ENCODE results near the gene UBAC2.
"Not testable (repeated sequence)": the region's sequence is repeated elsewhere in the genome, so short reads cannot be mapped to it uniquely, and the experiment has no call there.

The UBAC2 gene

DNA sequence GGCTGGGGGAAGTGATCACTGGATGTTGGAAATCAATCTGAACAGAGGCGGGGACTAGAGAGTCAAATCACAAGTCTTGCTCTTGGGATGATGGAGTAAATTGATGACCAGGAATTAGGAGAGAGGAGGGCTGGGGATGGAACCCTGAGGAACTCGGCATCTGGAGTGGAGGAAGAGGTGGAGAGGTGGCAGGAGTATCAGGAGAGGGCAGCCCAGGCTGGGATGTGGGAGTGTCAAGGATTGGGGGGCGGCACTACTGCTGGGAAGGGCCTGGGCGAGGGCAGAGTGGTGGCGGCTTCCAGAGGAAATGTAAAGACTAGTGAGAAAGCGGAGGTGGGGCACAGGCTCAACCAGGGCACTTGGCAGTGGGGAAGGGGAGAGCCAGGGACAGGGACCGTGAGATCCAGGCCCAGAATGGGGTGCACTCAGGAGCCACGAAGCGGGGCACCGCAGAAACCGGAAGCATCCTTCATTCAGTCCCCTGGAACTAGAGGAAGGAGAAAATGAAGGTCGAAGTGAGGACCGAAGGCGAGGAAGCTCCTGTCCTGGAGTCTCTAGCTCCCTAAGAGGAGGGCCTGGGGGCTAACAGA, 187.8 kb downstream of the UBAC2 start:
- Histone ChIP-seq H3K4me1 (ENCODE audit: control insufficient read depth, insufficient read depth, low read length) (no peaks in the 10 kb centered on the region), H3K36me3 (ENCODE audit: control insufficient read depth, insufficient read depth, low read length) (no peaks in the 10 kb centered on the region), H3K27me3 (ENCODE audit: control insufficient read depth, insufficient read depth, low read length) (no peaks in the 10 kb centered on the region), H3K9me3 (ENCODE audit: control insufficient read depth, low read length) (no peaks in the 10 kb centered on the region), H3K4me3 (ENCODE audit: low read length) (no peak overlapping the region), H3K9ac (ENCODE audit: low read length) (no peak overlapping the region)

DNA sequence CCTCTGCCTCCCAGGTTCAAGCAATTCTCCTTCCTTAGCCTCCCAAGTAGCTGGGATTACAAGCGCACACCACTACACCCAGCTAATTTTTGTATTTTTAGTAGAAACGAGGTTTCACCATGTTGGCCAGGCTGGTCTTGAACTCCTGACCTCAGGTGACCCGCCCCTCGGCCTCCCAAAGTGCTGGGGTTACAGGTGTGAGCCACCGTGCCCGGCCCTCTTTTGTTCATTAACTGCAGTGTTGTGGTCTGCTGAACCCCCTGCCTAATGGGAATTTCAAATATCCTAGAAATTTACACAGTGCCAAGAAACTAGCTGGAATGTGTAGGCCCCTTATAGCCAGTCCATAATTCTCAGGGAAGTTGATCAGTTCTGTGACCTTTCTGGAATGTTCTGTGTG, 188.4 kb downstream of the UBAC2 start:
- not testable (repeated sequence) for H3K4me3 ChIP-seq (ENCODE audit: low read length); H3K36me3 ChIP-seq (ENCODE audit: control insufficient read depth, insufficient read depth, low read length); H3K9me3 ChIP-seq (ENCODE audit: control insufficient read depth, low read length); H3K9ac ChIP-seq (ENCODE audit: low read length); H3K27me3 ChIP-seq (ENCODE audit: control insufficient read depth, insufficient read depth, low read length); H3K4me1 ChIP-seq (ENCODE audit: control insufficient read depth, insufficient read depth, low read length)

DNA sequence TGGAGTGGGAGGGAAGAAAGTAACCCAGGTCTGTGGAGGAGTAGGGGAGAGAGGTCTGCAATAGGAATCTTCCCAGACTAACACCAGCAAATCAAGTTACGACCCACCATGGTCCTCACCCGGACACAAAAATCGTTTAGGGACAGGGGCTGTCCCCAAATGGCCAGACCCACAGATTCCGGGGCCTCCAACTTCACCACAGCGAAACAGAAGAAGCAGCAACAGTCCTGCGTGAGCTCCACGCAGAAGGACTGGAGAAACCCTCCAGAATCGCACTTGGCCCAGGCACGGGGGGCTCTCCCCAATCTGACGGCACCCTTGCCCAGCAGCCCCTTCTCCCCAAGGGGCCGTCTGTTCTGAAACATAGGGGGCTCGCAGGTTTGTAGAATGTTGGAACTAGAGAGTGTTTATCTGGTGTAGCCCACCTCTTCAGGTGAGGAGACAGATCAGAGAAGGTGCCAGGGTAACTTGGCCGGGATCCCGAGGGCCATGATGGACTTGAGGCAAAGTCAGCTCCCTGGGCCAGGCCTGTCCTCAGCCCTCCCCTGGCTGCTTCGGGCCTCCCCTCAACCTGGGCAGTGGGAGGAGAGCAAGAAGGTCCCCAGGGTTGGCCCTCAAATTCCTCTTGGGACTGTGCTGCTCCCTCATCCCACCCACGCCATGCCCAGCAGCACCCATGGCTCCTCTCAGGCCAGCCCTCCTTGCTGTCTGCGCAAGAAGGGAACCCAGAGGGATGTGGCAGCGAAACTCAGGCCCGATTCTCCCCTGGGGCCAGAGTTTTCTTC, 189.1 kb downstream of the UBAC2 start:
- no peak overlapping the region for H3K9ac ChIP-seq (ENCODE audit: low read length)
- no peaks in the 10 kb centered on the region for H3K4me1 ChIP-seq (ENCODE audit: control insufficient read depth, insufficient read depth, low read length)
- no peaks in the 10 kb centered on the region for H3K36me3 ChIP-seq (ENCODE audit: control insufficient read depth, insufficient read depth, low read length)

DNA sequence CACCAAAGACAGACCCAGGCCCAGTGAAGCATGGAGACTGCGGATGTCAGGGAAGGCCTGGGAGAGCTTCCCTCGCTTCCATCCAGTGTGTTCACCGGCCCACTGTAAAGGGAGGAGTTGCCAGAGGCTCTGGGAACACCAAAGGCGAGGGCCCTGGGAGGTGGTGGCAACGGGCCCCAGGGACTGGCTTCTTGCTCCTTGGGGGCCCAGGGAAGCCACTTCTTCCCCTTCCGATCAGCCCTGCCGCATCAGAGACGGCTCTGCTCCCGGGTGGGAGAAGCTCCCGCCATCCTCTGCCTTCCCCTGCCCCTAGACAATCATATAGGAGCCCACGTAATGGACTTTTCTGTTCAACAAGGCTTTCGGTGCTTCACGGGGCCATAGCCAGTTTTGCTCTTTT, 189.9 kb downstream of the UBAC2 start:
- Histone ChIP-seq H3K9ac (ENCODE audit: low read length) (no peak overlapping the region), H3K36me3 (ENCODE audit: control insufficient read depth, insufficient read depth, low read length) (no peaks in the 10 kb centered on the region), H3K4me3 (ENCODE audit: low read length) (no peak overlapping the region), H3K27me3 (ENCODE audit: control insufficient read depth, insufficient read depth, low read length) (no peaks in the 10 kb centered on the region), H3K4me1 (ENCODE audit: control insufficient read depth, insufficient read depth, low read length) (no peaks in the 10 kb centered on the region), H3K9me3 (ENCODE audit: control insufficient read depth, low read length) (no peaks in the 10 kb centered on the region)

More for the DNA sequence above, 189.1 kb downstream of the UBAC2 start:
- Histone ChIP-seq H3K4me3 (ENCODE audit: low read length) (no peak overlapping the region), H3K9me3 (ENCODE audit: control insufficient read depth, low read length) (no peaks in the 10 kb centered on the region), H3K27me3 (ENCODE audit: control insufficient read depth, insufficient read depth, low read length) (no peaks in the 10 kb centered on the region)

DNA sequence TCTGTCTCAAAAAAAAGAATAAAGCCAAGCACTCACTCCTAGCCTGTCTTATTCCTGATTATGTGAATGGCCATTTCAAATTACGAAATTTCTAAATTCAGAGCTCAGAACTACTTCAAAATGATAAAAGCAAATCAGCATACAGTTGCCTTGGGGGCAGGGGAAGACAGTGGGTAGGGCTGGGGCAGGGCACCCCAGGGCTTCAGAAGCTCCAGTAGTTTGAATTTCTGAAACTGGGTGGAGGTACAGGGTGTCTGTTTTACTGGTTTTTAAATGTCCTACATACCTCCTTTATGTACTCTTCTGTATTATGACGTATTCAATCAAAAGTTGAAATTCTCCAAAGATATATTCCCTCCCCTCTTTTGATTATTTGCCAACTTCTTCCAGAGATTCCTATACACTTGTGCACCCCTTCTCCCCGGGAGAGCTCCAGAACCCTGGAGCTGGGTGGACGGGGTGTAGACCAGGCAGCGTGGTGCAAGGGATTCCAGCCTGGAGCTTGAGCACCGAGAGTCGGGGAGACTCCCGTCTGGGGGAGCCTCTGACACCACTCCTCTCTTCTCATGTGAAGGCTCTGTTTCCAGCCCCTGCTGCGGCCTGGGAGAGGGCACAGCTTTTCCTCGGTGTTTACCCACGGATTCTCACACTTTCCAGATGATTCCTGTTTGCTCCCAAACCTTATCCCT, 191.3 kb downstream of the UBAC2 start:
- H3K36me3 ChIP-seq (ENCODE audit: control insufficient read depth, insufficient read depth, low read length) = no peaks in the 10 kb centered on the region
- no peaks in the 10 kb centered on the region for H3K9me3 ChIP-seq (ENCODE audit: control insufficient read depth, low read length)
- H3K4me3 ChIP-seq (ENCODE audit: low read length) = no peak overlapping the region
- H3K9ac ChIP-seq (ENCODE audit: low read length) = no peak overlapping the region
- H3K27me3 ChIP-seq (ENCODE audit: control insufficient read depth, insufficient read depth, low read length) = no peaks in the 10 kb centered on the region
- H3K4me1 ChIP-seq (ENCODE audit: control insufficient read depth, insufficient read depth, low read length) = no peaks in the 10 kb centered on the region

DNA sequence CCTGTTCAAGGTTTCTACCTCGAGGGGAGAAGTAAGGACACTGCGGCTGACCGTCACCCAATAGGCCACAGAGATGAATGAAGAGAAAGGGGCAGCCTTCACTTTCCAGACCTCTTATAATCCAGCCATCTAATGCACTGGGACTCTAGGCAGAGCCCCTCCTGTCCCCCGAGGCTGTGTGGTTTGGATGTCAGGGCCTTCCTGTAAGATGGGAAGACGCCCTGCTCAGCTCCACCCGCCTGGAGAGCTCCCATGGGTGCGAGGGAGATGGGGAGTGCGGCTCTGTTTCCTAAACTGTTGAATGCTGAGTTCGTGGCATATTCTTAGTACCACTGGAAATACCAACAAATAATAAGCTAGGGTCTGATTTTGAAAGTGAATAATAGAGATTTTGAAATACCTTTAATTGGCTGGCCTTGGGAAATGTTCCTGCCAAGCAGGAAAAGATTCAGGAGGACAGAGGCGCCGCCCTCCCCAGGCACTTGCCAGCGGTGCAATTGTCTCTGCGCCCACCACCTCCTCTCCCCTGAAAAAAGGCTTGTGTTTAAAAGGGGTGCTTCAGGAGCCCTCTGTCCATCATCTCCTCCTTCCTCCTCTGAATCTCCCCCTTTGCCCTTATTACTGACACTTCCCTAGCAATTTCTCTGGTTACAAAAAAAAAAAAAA, 191.9 kb downstream of the UBAC2 start:
- Histone ChIP-seq H3K4me3 (ENCODE audit: low read length) (no peak overlapping the region), H3K9me3 (ENCODE audit: control insufficient read depth, low read length) (no peaks in the 10 kb centered on the region)

GRCh38 chr13:99393391-99393790, 192.7 kb downstream of the UBAC2 start:
- not testable (repeated sequence) for H3K4me1 ChIP-seq (ENCODE audit: control insufficient read depth, insufficient read depth, low read length); H3K27me3 ChIP-seq (ENCODE audit: control insufficient read depth, insufficient read depth, low read length); H3K4me3 ChIP-seq (ENCODE audit: low read length); H3K36me3 ChIP-seq (ENCODE audit: control insufficient read depth, insufficient read depth, low read length); H3K9me3 ChIP-seq (ENCODE audit: control insufficient read depth, low read length); H3K9ac ChIP-seq (ENCODE audit: low read length)

More for the DNA sequence above, 191.9 kb downstream of the UBAC2 start:
- Histone ChIP-seq H3K36me3 (ENCODE audit: control insufficient read depth, insufficient read depth, low read length) (no peaks in the 10 kb centered on the region), H3K27me3 (ENCODE audit: control insufficient read depth, insufficient read depth, low read length) (no peaks in the 10 kb centered on the region), H3K9ac (ENCODE audit: low read length) (no peak overlapping the region), H3K4me1 (ENCODE audit: control insufficient read depth, insufficient read depth, low read length) (no peaks in the 10 kb centered on the region)

DNA sequence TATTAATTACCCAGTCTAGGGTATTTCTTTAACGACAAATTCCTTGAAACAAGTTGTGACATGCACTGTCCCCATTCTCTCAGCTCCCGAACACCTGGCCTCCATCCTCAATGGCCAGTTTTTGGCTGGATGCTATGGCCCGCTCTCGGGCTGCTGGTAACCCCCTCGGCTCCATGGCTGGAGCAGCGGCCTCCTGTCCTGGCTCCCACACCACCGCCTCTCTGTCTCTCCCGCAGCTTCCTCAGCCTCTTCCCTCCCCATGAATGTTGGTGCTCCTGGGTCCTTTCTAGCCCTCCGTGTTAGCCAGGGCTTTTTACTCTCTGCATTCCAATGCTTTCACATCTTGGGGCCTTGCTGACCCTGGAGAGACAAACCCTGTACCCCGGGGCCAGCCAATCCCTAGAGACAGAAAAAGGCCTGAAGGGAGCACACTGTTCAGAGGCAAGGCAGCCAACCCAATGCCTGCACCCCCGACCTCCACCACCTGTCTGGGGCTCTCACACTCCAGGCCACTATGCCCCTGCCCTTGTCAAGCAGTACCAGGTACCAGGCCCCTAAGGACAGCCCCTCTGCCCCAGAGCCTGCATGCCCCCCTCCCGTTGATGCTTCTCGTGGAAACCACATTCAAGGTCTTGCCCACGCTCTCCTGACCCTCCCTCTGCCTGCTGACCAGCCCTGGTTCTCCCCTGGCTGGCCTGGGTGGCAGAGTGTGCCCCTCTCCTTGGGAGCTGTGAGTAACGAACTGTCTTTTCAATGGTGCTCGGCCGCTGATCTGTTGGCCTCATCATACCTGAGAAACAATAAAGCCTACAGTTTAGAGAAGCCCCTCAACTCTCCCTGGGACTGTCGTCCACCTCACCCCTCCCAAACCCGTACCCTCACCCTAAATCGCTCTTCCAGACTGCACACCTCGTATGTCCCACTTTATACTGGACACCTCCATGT, 193.4 kb downstream of the UBAC2 start:
- Histone ChIP-seq H3K4me1 (ENCODE audit: control insufficient read depth, insufficient read depth, low read length) (no peaks in the 10 kb centered on the region), H3K36me3 (ENCODE audit: control insufficient read depth, insufficient read depth, low read length) (no peaks in the 10 kb centered on the region), H3K4me3 (ENCODE audit: low read length) (no peak overlapping the region), H3K27me3 (ENCODE audit: control insufficient read depth, insufficient read depth, low read length) (no peaks in the 10 kb centered on the region), H3K9ac (ENCODE audit: low read length) (no peak overlapping the region), H3K9me3 (ENCODE audit: control insufficient read depth, low read length) (no peaks in the 10 kb centered on the region)

DNA sequence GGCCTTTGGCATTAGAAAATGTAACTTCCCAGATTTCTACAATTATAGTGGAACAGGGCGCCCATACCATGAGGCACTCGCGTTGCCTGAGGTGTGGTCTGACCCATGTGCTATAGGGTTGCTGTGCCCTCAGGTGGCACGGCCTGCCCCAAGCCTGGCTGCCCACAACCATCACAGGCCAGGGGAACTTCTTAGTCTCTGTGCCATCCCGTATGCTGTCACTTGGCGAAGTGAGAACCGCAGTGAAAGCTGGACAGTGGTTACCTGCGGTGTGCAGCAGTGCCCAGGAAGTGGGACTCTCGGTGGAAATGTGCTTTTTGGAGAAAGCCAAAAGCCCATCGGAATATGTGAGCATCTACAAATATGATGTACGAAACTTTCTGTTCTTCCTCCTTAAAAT, 194.8 kb downstream of the UBAC2 start:
- H3K36me3 ChIP-seq (ENCODE audit: control insufficient read depth, insufficient read depth, low read length) = no peaks in the 10 kb centered on the region
- H3K4me3 ChIP-seq (ENCODE audit: low read length) = no peak overlapping the region
- no peak overlapping the region for H3K9ac ChIP-seq (ENCODE audit: low read length)
- no peaks in the 10 kb centered on the region for H3K9me3 ChIP-seq (ENCODE audit: control insufficient read depth, low read length)
- no peaks in the 10 kb centered on the region for H3K4me1 ChIP-seq (ENCODE audit: control insufficient read depth, insufficient read depth, low read length)
- H3K27me3 ChIP-seq (ENCODE audit: control insufficient read depth, insufficient read depth, low read length) = no peaks in the 10 kb centered on the region

GRCh38 chr13:99396446-99396845, 195.8 kb downstream of the UBAC2 start:
- Histone ChIP-seq H3K9ac (ENCODE audit: low read length) (no peak overlapping the region), H3K9me3 (ENCODE audit: control insufficient read depth, low read length) (no peaks in the 10 kb centered on the region), H3K4me3 (ENCODE audit: low read length) (no peak overlapping the region), H3K36me3 (ENCODE audit: control insufficient read depth, insufficient read depth, low read length) (no peaks in the 10 kb centered on the region), H3K4me1 (ENCODE audit: control insufficient read depth, insufficient read depth, low read length) (no peaks in the 10 kb centered on the region), H3K27me3 (ENCODE audit: control insufficient read depth, insufficient read depth, low read length) (no peaks in the 10 kb centered on the region)

DNA sequence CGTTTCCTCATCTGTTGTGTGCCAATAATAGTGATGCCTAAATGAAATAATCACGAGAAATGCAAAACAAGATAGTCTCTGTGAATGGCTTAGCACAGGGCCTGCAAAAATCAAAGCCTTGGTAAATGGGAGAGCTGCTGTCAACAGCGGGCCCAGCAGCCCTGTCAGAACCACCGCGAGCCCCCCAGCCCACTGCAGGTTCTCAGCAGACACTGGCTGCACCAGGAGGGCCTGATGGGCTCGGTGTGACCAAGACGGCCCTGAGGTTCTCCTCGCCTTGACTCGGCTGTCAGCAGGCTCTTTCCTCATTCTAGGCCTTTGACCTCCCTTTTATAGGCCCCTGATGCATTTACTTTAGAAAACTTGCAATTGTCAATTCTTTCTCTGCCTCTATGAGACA, 197.4 kb downstream of the UBAC2 start:
- H3K9ac ChIP-seq (ENCODE audit: low read length) = no peak overlapping the region
- no peaks in the 10 kb centered on the region for H3K27me3 ChIP-seq (ENCODE audit: control insufficient read depth, insufficient read depth, low read length)
- H3K9me3 ChIP-seq (ENCODE audit: control insufficient read depth, low read length) = no peaks in the 10 kb centered on the region
- H3K4me3 ChIP-seq (ENCODE audit: low read length) = no peak overlapping the region
- no peaks in the 10 kb centered on the region for H3K4me1 ChIP-seq (ENCODE audit: control insufficient read depth, insufficient read depth, low read length)
- no peaks in the 10 kb centered on the region for H3K36me3 ChIP-seq (ENCODE audit: control insufficient read depth, insufficient read depth, low read length)
